SK-N-MC (cell line): ENCODE data around the gene YOD1.

Experiments
- DNase-seq: peaks from one replicate; pipeline ENCODE4 v3.0.0-alpha.2; 2011; ENCODE audit warnings: low read depth, low spot score
- H3K27ac ChIP-seq: fragments of 200-600 bp; sonication (generic); 2 replicates; pipeline ENCODE4 v1.5.1; 2016; ENCODE audit warnings: mixed run types
- H3K36me3 ChIP-seq: fragments of 200-600 bp; sonication (generic); 2 replicates; pipeline ENCODE4 v1.6.1; 2017; ENCODE audit warnings: antibody characterized with exemption, low read length, mixed read lengths; ENCODE audit not compliant: insufficient read depth
- H3K4me3 ChIP-seq: fragments of 200-600 bp; sonication (generic); 2 replicates; pipeline ENCODE4 v1.5.1; 2016
- H3K9ac ChIP-seq: fragments of 200-600 bp; sonication (generic); 2 replicates; pipeline ENCODE4 v1.8.0; 2017; ENCODE audit warnings: mixed run types, mixed read lengths; ENCODE audit not compliant: insufficient read length
- H3K9me3 ChIP-seq: fragments of 200-600 bp; sonication (generic); 2 replicates; pipeline ENCODE4 v1.6.1; 2017; ENCODE audit warnings: low read depth, mild to moderate bottlenecking, antibody characterized with exemption, low read length, moderate library complexity, mixed read lengths
- EZH2 ChIP-seq: fragments of 200-600 bp; sonication (generic); IDR thresholded peaks from one replicate; pipeline ENCODE4 v1.6.1; 2017; ENCODE audit warnings: antibody characterized with exemption
- FOXP2 ChIP-seq: optimal IDR thresholded peaks from 2 replicates; pipeline ENCODE3; 2011; ENCODE audit warnings: mild to moderate bottlenecking, moderate library complexity; ENCODE audit not compliant: insufficient read depth; ENCODE audit errors: extremely low read length, control extremely low read depth
- POLR2AphosphoS5 ChIP-seq: IDR thresholded peaks from 2 replicates; pipeline ENCODE4 v1.6.1; 2012; ENCODE audit warnings: mild to moderate bottlenecking, low read depth, low read length, borderline replicate concordance

YOD1 gene

DNA sequence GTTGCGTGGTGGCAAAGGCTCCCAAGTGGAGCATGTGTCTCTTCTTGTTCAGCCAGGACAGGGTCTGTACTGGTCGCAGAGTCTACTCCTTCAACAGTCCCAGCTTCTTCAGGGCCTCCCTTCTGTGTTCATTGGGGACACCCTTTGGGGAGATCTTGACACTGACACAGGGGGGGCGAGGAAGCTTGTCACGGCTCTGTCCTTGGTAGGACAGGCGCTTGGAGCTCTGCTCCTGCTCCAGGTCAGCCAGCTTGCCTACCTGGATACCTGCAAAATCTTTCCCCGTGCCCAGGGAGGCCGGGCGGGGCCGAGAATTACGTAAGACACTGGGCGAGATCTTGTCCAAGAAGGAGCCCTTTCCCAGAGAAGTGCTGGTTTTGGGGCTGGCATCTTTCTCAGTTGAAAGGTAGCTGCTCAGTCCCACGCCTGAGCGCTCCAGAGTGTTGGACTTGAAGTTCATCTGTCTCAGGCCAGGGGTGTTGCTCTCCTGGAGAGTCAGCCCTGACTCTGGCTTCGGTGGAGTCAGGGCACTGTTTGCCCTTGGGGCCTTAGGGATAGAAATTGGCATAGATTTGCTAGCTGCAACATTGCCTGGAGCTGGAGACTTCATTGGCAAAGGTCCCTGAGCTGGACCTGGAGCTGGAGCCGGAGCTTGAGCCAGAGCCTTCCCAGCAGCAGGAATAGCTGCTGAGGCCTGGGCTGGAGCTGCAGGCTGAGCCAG, 29.0 kb downstream of the YOD1 start:
- no peak overlapping the region for H3K4me3 ChIP-seq
- DNase-seq, result no peak
- H3K36me3 ChIP-seq, result no peaks in the 10 kb centered on the region
- H3K9ac ChIP-seq, result no peak overlapping the region
- TF ChIP-seq POLR2AphosphoS5 (no peak), FOXP2 (no peak), EZH2 (no peak)
- H3K9me3 ChIP-seq, result no peaks in the 10 kb centered on the region
- no peak overlapping the region for H3K27ac ChIP-seq

DNA sequence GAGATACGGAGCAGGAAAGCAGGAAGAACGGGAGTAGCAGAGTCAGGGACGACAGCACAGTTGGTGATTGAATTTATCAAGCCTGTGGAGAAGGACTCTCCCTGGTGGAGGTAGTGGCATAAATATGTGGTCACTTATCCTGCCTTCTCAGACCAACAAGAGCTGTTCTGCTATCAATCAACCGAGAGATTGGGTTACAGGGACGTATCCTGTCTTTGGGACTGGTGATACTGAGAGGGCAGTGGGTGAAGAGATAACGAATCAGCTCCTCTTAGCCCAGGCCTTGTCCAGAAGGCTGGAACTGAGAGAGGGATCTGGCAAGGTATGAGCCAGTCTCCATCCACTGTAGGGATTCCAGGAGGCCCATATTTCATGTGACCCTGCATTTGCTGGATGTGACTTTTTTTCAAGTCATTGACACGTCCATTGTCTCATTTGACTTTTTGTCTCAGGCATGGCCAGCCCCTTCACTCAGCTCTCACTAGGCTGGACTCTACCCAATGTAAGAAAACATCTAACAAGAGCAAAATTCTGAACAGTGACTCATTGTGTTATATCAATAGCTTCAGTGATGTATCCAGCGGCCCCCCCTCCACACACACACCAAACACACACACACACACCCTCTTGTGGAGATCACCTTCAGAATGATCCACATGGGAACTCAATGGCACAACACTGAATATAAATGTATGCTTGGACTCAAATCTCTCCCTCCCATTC, 29.7 kb downstream of the YOD1 start:
- H3K9ac ChIP-seq, result no peak overlapping the region
- DNase-seq, result no peak
- H3K9me3 ChIP-seq, result no peaks in the 10 kb centered on the region
- H3K36me3 ChIP-seq, result no peaks in the 10 kb centered on the region
- H3K4me3 ChIP-seq, result no peak overlapping the region
- H3K27ac ChIP-seq, result no peak overlapping the region
- no peak for TF ChIP-seq POLR2AphosphoS5
- no peak for TF ChIP-seq FOXP2
- no peak for TF ChIP-seq EZH2

DNA sequence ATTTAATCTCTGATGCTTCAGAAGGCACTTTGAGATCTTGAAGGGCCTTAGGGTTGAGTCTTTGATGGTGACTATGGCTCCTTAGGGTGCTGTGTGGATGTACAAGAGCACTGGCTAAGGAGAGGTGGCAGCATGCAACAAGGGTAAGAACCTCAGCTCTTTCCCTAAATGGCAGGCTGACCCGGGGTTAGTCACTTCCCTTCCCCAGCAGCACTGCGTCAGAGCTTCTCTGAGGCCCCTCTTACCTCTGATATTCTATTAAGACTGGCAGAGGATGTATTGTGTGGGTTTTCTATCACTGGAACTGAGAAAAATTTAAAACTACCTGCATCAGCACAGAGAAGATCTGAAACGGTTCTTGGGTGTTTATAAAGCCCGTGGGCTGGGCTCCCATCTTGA, 30.3 kb downstream of the YOD1 start:
- Histone ChIP-seq H3K9ac (no peak overlapping the region), H3K27ac (no peak overlapping the region), H3K9me3 (no peaks in the 10 kb centered on the region), H3K4me3 (no peak overlapping the region), H3K36me3 (no peaks in the 10 kb centered on the region)
- no peak for TF ChIP-seq POLR2AphosphoS5
- TF ChIP-seq EZH2, result no peak
- TF ChIP-seq FOXP2, result no peak
- DNase-seq, result no peak

GRCh38 chr1:207020065-207020708, 30.8 kb downstream of the YOD1 start:
- DNase-seq, result no peak
- Histone ChIP-seq H3K27ac (no peak overlapping the region), H3K9ac (no peak overlapping the region), H3K9me3 (no peaks in the 10 kb centered on the region), H3K36me3 (no peaks in the 10 kb centered on the region), H3K4me3 (no peak overlapping the region)
- no peak for TF ChIP-seq FOXP2
- TF ChIP-seq POLR2AphosphoS5, result no peak
- no peak for TF ChIP-seq EZH2

DNA sequence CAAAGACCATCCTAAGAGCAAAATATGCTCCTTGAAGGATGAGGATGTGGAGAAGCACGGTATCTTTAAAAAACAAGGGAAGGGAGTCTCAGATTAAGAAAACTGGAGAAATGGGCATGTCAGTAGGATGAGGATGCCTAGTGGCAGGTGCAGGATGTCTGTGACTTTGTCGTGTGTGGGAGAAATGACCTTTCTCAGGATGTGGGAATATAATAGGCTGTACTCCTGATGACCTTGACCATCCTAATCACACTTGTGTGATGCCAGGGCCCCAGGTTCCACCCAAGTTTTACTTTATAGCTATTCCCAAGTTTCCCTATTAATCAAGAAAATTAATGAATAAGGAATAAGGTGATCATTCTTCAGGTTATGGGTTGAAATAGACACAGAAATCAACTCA, 31.3 kb downstream of the YOD1 start:
- H3K9ac ChIP-seq, result no peak overlapping the region

GRCh38 chr1:207019161-207019560, 31.8 kb downstream of the YOD1 start:
- H3K4me3 ChIP-seq, result no peak overlapping the region
- TF ChIP-seq POLR2AphosphoS5 (no peak), FOXP2 (no peak), EZH2 (no peak)
- no peaks in the 10 kb centered on the region for H3K36me3 ChIP-seq
- DNase-seq, result no peak
- no peak overlapping the region for H3K27ac ChIP-seq
- H3K9me3 ChIP-seq, result no peaks in the 10 kb centered on the region
- no peak overlapping the region for H3K9ac ChIP-seq

More for the DNA sequence above, 31.3 kb downstream of the YOD1 start:
- no peak overlapping the region for H3K4me3 ChIP-seq
- TF ChIP-seq EZH2 (no peak), POLR2AphosphoS5 (no peak), FOXP2 (no peak)
- DNase-seq, result no peak
- no peak overlapping the region for H3K27ac ChIP-seq
- no peaks in the 10 kb centered on the region for H3K9me3 ChIP-seq
- H3K36me3 ChIP-seq, result no peaks in the 10 kb centered on the region

DNA sequence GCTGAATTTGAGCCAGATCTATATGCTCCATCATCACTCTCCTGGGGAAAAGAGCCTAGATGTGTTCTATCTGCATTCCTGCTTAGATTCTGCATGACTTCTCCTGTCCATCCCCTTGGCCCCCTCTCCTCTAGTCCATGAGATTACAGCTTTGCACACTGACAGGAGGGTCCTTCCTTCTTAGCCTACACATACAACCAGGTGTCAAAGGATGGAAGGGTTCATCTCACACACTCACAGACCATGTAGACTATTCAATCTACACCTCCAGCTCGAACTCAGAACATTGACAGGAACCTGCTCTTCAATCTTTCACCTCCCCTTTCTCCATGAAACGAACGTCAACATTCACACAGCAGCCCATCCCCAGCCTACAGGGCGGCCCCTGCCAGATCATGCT, 32.3 kb downstream of the YOD1 start:
- Histone ChIP-seq H3K9ac (no peak overlapping the region), H3K36me3 (no peaks in the 10 kb centered on the region), H3K4me3 (no peak overlapping the region), H3K9me3 (no peaks in the 10 kb centered on the region), H3K27ac (no peak overlapping the region)
- no peak for DNase-seq
- TF ChIP-seq POLR2AphosphoS5 (no peak), EZH2 (no peak), FOXP2 (no peak)
